HCT116 (cell line): ENCODE data around the gene PPP1R12B.
"Not testable (repeated sequence)": the region's sequence is repeated elsewhere in the genome, so short reads cannot be mapped to it uniquely, and the experiment has no call there.

Experiments used
- ATF3 ChIP-seq: IDR thresholded peaks from 2 replicates; pipeline ENCODE4 v1.6.1; 2012
- CEBPB ChIP-seq: IDR thresholded peaks from 2 replicates; pipeline ENCODE4 v1.6.1; 2012; ENCODE audit warnings: low read depth
- CTCF ChIP-seq, 3 experiments: fragments of 200-600 bp in 1 of 3; sonication (generic) in 1 of 3; IDR thresholded peaks in 2 of 3; conservative IDR thresholded peaks in 1 of 3; 2 replicates each; pipeline ENCODE4 v1.5.1; 2012 to 2017; ENCODE audit warnings: low read depth in 2 of 3, low read length in 2 of 3, antibody characterized with exemption in 1 of 3, borderline replicate concordance in 1 of 3, control low read depth in 1 of 3, mild to moderate bottlenecking in 1 of 3, mixed read lengths in 1 of 3, mixed run types in 1 of 3, moderate library complexity in 1 of 3; ENCODE audit not compliant: insufficient read depth in 1 of 3
- POLR2A ChIP-seq: IDR thresholded peaks from 2 replicates; pipeline ENCODE4 v1.7.0; 2011; ENCODE audit warnings: borderline replicate concordance; ENCODE audit not compliant: insufficient read depth, insufficient read length; ENCODE audit errors: extremely low read depth
- POLR2AphosphoS5 ChIP-seq: IDR thresholded peaks from 2 replicates; pipeline ENCODE4 v1.6.1; 2011; ENCODE audit warnings: mild to moderate bottlenecking, low read depth, low read length, moderate library complexity
- RAD21 ChIP-seq: IDR thresholded peaks from 2 replicates; pipeline ENCODE4 v1.6.1; 2012; ENCODE audit warnings: low read depth, mild to moderate bottlenecking
- SIN3A ChIP-seq: IDR thresholded peaks from 2 replicates; pipeline ENCODE4 v1.6.1; 2012; ENCODE audit warnings: low read depth
- TF ChIP-seq, protein P1 (sequence below): IDR thresholded peaks from 2 replicates; pipeline ENCODE4 v1.6.1; 2012

- not testable (repeated sequence) for TF ChIP-seq ATF3; CTCF (IDR thresholded peaks at IDR 0.05 in 2 of 3, conservative IDR thresholded peaks at IDR 0.05 in 1 of 3; ENCODE audit: borderline replicate concordance in 1 of 3, insufficient read depth in 1 of 3, low read depth in 2 of 3, low read length in 2 of 3); POLR2A; SIN3A; CEBPB; POLR2AphosphoS5; RAD21
- TF ChIP-seq, protein P1, sequence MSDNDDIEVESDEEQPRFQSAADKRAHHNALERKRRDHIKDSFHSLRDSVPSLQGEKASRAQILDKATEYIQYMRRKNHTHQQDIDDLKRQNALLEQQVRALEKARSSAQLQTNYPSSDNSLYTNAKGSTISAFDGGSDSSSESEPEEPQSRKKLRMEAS: not testable (repeated sequence)
Observed at GRCh38 chr1:202488178-202488649, 139.7 kb downstream of the PPP1R12B start.
